Liver (tissue), 9 donors: ENCODE measurements around the gene PITPNB. TPM values are rescaled to one million over a fixed set of nuclear protein-coding genes. Genes with fewer than 3 reads are reported as not detected.

Experiments used
- DNase-seq: peaks from one replicate; pipeline ENCODE4 v3.0.0-alpha.2; 2017; ENCODE audit warnings: low spot score
- H3K27ac ChIP-seq, 2 donors: one replicate each; pipeline ENCODE4 v1.7.0; 2013; ENCODE audit warnings: inconsistent platforms in 2 of 2, low read length in 2 of 2, control low read depth in 1 of 2, low read depth in 1 of 2, mild to moderate bottlenecking in 1 of 2
- H3K27me3 ChIP-seq, 4 donors: one replicate each; pipeline versions ENCODE4 v1.6.1 to v1.7.0; 2013; ENCODE audit warnings: low read length in 3 of 4, inconsistent platforms in 1 of 4, mild to moderate bottlenecking in 1 of 4, moderate library complexity in 1 of 4; ENCODE audit not compliant: control insufficient read depth in 4 of 4, insufficient read depth in 4 of 4
- H3K36me3 ChIP-seq, 4 donors: one replicate each; pipeline versions ENCODE4 v1.6.1 to v1.7.0; 2013; ENCODE audit warnings: low read length in 3 of 4, mild to moderate bottlenecking in 3 of 4, low read depth in 1 of 4, moderate library complexity in 1 of 4; ENCODE audit not compliant: control insufficient read depth in 4 of 4, insufficient read depth in 3 of 4
- H3K4me1 ChIP-seq, 4 donors: one replicate each; pipeline versions ENCODE4 v1.6.1 to v1.7.0; 2013; ENCODE audit warnings: low read length in 3 of 4, mild to moderate bottlenecking in 3 of 4, moderate library complexity in 1 of 4; ENCODE audit not compliant: control insufficient read depth in 4 of 4, insufficient read depth in 4 of 4
- H3K4me3 ChIP-seq, 3 donors: one replicate each; pipeline versions ENCODE4 v1.6.1 to v1.7.0; 2013; ENCODE audit warnings: low read length in 3 of 3, control low read depth in 1 of 3, low read depth in 1 of 3, mild to moderate bottlenecking in 1 of 3
- H3K9ac ChIP-seq, 2 donors: one replicate each; pipeline ENCODE4 v1.7.0; 2013; ENCODE audit warnings: low read length in 2 of 2, mild to moderate bottlenecking in 2 of 2, moderate library complexity in 2 of 2, control low read depth in 1 of 2, low read depth in 1 of 2
- H3K9me3 ChIP-seq, 4 donors: one replicate each; pipeline versions ENCODE4 v1.6.1 to v1.7.0; 2013; ENCODE audit warnings: low read length in 3 of 4; ENCODE audit not compliant: control insufficient read depth in 4 of 4
- ATF3 ChIP-seq: IDR thresholded peaks from 2 replicates; pipeline ENCODE4 v1.6.1; 2016; ENCODE audit warnings: antibody characterized with exemption
- CTCF ChIP-seq: fragments of 150-350 bp; IDR thresholded peaks from 2 replicates; pipeline ENCODE4 v1.5.1; 2017; ENCODE audit warnings: improper control_type of control experiment, low read depth, low read length; ENCODE audit not compliant: missing input control
- EGR1 ChIP-seq, 2 donors: IDR thresholded peaks; 2 replicates each; pipeline ENCODE4 v1.6.1; 2016 to 2018; ENCODE audit warnings: antibody characterized with exemption in 2 of 2, low read depth in 2 of 2
- FOXA1 ChIP-seq: IDR thresholded peaks from 2 replicates; pipeline ENCODE4 v1.6.1; 2016; ENCODE audit warnings: antibody characterized with exemption
- GABPA ChIP-seq, 2 donors: IDR thresholded peaks in 1 of 2; conservative IDR thresholded peaks in 1 of 2; 2 replicates each; pipeline ENCODE4 v1.6.1; 2016; ENCODE audit warnings: antibody characterized with exemption in 2 of 2, mild to moderate bottlenecking in 1 of 2, moderate library complexity in 1 of 2
- HNF4A ChIP-seq, 2 donors: conservative IDR thresholded peaks; 2 replicates each; pipeline ENCODE4 v1.6.1; 2016; ENCODE audit warnings: antibody characterized with exemption in 2 of 2, mild to moderate bottlenecking in 2 of 2
- JUND ChIP-seq, 2 donors: IDR thresholded peaks; 2 replicates each; pipeline ENCODE4 v1.6.1; 2016; ENCODE audit warnings: antibody characterized with exemption in 2 of 2
- NR2F2 ChIP-seq: IDR thresholded peaks from 2 replicates; pipeline ENCODE4 v1.6.1; 2016; ENCODE audit warnings: antibody characterized with exemption
- RAD21 ChIP-seq, 2 donors: IDR thresholded peaks; 2 replicates each; pipeline ENCODE4 v1.6.1; 2016; ENCODE audit warnings: antibody characterized with exemption in 2 of 2, mild to moderate bottlenecking in 2 of 2
- REST ChIP-seq: IDR thresholded peaks from 2 replicates; pipeline ENCODE4 v1.6.1; 2016; ENCODE audit warnings: antibody characterized with exemption, mild to moderate bottlenecking
- RXRA ChIP-seq, 2 donors: IDR thresholded peaks; 2 replicates each; pipeline ENCODE4 v1.6.1; 2017 to 2018; ENCODE audit warnings: antibody characterized with exemption in 2 of 2, mild to moderate bottlenecking in 1 of 2
- SP1 ChIP-seq: IDR thresholded peaks from 2 replicates; pipeline ENCODE4 v1.6.1; 2018; ENCODE audit warnings: antibody characterized with exemption, mild to moderate bottlenecking
- TAF1 ChIP-seq: conservative IDR thresholded peaks from 2 replicates; pipeline ENCODE4 v1.6.1; 2016; ENCODE audit warnings: antibody characterized with exemption, mild to moderate bottlenecking
- YY1 ChIP-seq: IDR thresholded peaks from 2 replicates; pipeline ENCODE4 v1.6.1; 2016; ENCODE audit warnings: antibody characterized with exemption, mild to moderate bottlenecking
- ZBTB33 ChIP-seq: IDR thresholded peaks from 2 replicates; pipeline ENCODE4 v1.6.1; 2016; ENCODE audit warnings: antibody characterized with exemption
- WGBS: extraction: QIAGEN DNeasy Blood & Tissue Kit; methylation state at CpG from one replicate; pipeline ENCODE4 v1.1.7; 2013; 5-methylcytosine and 5-hydroxymethylcytosine counted together
- polyA plus RNA-seq, 2 donors: library from polyadenylated mRNA; stranded (reverse) in 1 of 2; unstranded in 1 of 2; fragments of 200-250 nt in 1 of 2; fragments of >200 nt in 1 of 2; fragmentation: Nextera tagmentation in 1 of 2; extraction: Ambion mirVana in 1 of 2; gene quantifications; one replicate each; pipeline versions ENCODE4 v1.2.1 to v1.2.3, GENCODE V29; 2013 to 2015
- total RNA-seq, 2 donors: library from RNA; depleted of rRNA; stranded (reverse); fragments of >200 nt; gene quantifications; one replicate each; pipeline ENCODE4 v1.2.3, GENCODE V29; 2014
- donor health status: healthy.
- donor health status: healthy.
- donor health status: healthy.
- donor health status: healthy.
- donor health status: healthy.

Gene PITPNB
- total and polyA plus RNA-seq, 4 donors, result 18.4 to 57.4 (median 34.4) TPM

- 93% methylated on average over 6 of the region's 6 CpGs for WGBS
- no peak for DNase-seq
- Histone ChIP-seq H3K27me3 (no peaks in the 10 kb centered on the region), H3K4me3 (no peak overlapping the region), H3K27ac (no peak overlapping the region), H3K9me3 (no peaks in the 10 kb centered on the region), H3K36me3 (peaks cover 0 to 12% (median 6%) of the 10 kb centered on the region in 4 donors), H3K4me1 (no peaks in the 10 kb centered on the region), H3K9ac (no peak overlapping the region)
- TF ChIP-seq EGR1 (IDR thresholded peaks at IDR 0.05; ENCODE audit: low read depth in 2 of 2) (no peak), ATF3 (no peak), JUND (IDR thresholded peaks at IDR 0.05) (no peak), NR2F2 (no peak), SP1 (no peak), TAF1 (no peak), RXRA (IDR thresholded peaks at IDR 0.05) (no peak), RAD21 (IDR thresholded peaks at IDR 0.05) (no peak), GABPA (IDR thresholded peaks at IDR 0.05 in 1 of 2, conservative IDR thresholded peaks at IDR 0.05 in 1 of 2) (no peak), FOXA1 (no peak), CTCF (no peak)
Observed at GRCh38 chr22:27844256-27844655, 74.8 kb downstream of the PITPNB start.

GRCh38 chr22:27843441-27843840 is 75.6 kb downstream of the PITPNB start:
- H3K4me3 ChIP-seq, result no peak overlapping the region
- 81% methylated on average over 7 of the region's 7 CpGs for WGBS
- no peak overlapping the region for H3K9ac ChIP-seq
- H3K27me3 ChIP-seq, result no peaks in the 10 kb centered on the region
- no peak for DNase-seq
- H3K4me1 ChIP-seq, result no peaks in the 10 kb centered on the region
- peaks cover 0 to 12% (median 6%) of the 10 kb centered on the region in 4 donors for H3K36me3 ChIP-seq
- no peak overlapping the region for H3K27ac ChIP-seq
- no peaks in the 10 kb centered on the region for H3K9me3 ChIP-seq
- TF ChIP-seq SP1, result no peak
- no peak for TF ChIP-seq CTCF
- TF ChIP-seq REST, result no peak
- no peak for TF ChIP-seq HNF4A (conservative IDR thresholded peaks at IDR 0.05)
- no peak for TF ChIP-seq YY1
- no peak for TF ChIP-seq ATF3
- TF ChIP-seq GABPA (IDR thresholded peaks at IDR 0.05 in 1 of 2, conservative IDR thresholded peaks at IDR 0.05 in 1 of 2), result no peak
- TF ChIP-seq EGR1 (IDR thresholded peaks at IDR 0.05; ENCODE audit: low read depth in 2 of 2), result no peak
- no peak for TF ChIP-seq ZBTB33
- TF ChIP-seq RXRA (IDR thresholded peaks at IDR 0.05), result no peak
- TF ChIP-seq TAF1, result no peak
- TF ChIP-seq FOXA1, result no peak
